Measurements from ENCODE around the gene DPP8.
"Not testable (repeated sequence)": the region's sequence is repeated elsewhere in the genome, so short reads cannot be mapped to it uniquely, and the experiment has no call there.

DPP8 gene

GRCh38 chr15:65521350-65521749 lies 3.9 kb upstream of the DPP8 start:
- no peak for DNase-seq

GRCh38 chr15:65518633-65519285 lies 1.3 kb upstream of the DPP8 start:
- DNase-seq: no peak

- no peak for DNase-seq
These were observed 348 bp upstream of the DPP8 start for GRCh38 chr15:65517866-65518207.

GRCh38 chr15:65512807-65513416 lies 4.6 kb downstream of the DPP8 start:
- DNase-seq: no peak

- no peak for DNase-seq
These were observed 5.3 kb downstream of the DPP8 start for GRCh38 chr15:65512189-65512588.

- no peak for DNase-seq
These were observed 8.2 kb downstream of the DPP8 start for GRCh38 chr15:65509321-65509720.

GRCh38 chr15:65494076-65494475 lies 23.4 kb downstream of the DPP8 start:
- DNase-seq: no peak

- DNase-seq: no peak
These were observed 32.6 kb downstream of the DPP8 start for GRCh38 chr15:65484876-65485275.

- DNase-seq: no peak
These were observed 40.6 kb downstream of the DPP8 start for GRCh38 chr15:65476903-65477302.

GRCh38 chr15:65470866-65471265 lies 46.6 kb downstream of the DPP8 start:
- no peak for DNase-seq

GRCh38 chr15:65468229-65468909 lies 49.1 kb downstream of the DPP8 start:
- no peak for DNase-seq

- DNase-seq: no peak
These were observed 50.6 kb downstream of the DPP8 start for GRCh38 chr15:65466901-65467300.

- DNase-seq: not testable (repeated sequence)
These were observed 54.4 kb downstream of the DPP8 start for GRCh38 chr15:65463096-65463495.

- no peak for DNase-seq
These were observed 56.6 kb downstream of the DPP8 start for GRCh38 chr15:65460741-65461347.

GRCh38 chr15:65455256-65455655 lies 62.2 kb downstream of the DPP8 start:
- not testable (repeated sequence) for DNase-seq

- no peak for DNase-seq
These were observed 65.5 kb downstream of the DPP8 start for GRCh38 chr15:65451989-65452388.

- no peak for DNase-seq
These were observed 66.9 kb downstream of the DPP8 start for GRCh38 chr15:65450556-65450955.

GRCh38 chr15:65447145-65447544 lies 70.3 kb downstream of the DPP8 start:
- no peak for DNase-seq

- DNase-seq: no peak
These were observed 83.3 kb downstream of the DPP8 start for GRCh38 chr15:65434201-65434600.

GRCh38 chr15:65431731-65432130 lies 85.8 kb downstream of the DPP8 start:
- no peak for DNase-seq

GRCh38 chr15:65426216-65426853 lies 91.2 kb downstream of the DPP8 start:
- DNase-seq: no peak

GRCh38 chr15:65424683-65425082 lies 92.8 kb downstream of the DPP8 start:
- DNase-seq: no peak

GRCh38 chr15:65423976-65424679 lies 93.4 kb downstream of the DPP8 start:
- DNase-seq: no peak
